NCI-H128 (cell line): ENCODE results near the gene TSR3.

Experiments
- DNase-seq: peaks from one replicate; lab custom pipeline; 2025; ENCODE audit not compliant: unreplicated experiment; lab: John Stamatoyannopoulos, UW

TSR3 gene

DNA sequence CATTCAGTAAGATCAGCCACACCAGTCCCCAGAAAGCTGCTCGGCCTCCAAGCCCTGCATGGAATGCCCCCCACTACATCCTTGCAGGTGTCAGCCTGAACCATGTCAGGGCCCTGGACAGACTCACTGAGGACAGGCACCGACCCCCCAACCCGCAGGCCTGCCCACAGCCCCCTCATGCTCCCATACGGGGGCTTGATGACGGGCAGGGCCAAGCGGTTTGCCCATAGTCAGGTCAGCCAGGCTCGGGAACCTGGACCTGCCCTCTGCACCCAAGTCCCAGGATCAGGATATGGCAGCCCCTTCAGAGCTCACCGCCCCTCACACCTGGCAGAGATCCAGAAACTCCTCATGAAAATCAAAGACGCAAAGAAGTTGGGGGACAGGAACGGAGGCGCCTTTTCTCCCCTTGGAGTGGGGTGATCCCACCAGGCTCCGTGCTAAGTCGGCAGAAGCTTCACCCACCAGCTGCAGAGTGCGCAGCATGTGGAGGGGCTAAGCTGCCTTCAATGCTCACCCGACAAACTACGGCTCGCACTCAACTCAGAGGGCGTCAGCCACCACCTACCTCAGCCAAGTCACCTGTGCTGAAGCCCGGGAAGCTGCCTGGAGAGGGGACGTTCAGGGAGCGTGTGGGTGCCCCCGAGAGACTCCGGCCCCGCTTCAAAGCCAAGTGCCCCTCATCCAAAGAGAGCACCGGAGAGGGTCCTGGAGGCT, 26.6 kb upstream of the TSR3 start:
- no peak for DNase-seq

DNA sequence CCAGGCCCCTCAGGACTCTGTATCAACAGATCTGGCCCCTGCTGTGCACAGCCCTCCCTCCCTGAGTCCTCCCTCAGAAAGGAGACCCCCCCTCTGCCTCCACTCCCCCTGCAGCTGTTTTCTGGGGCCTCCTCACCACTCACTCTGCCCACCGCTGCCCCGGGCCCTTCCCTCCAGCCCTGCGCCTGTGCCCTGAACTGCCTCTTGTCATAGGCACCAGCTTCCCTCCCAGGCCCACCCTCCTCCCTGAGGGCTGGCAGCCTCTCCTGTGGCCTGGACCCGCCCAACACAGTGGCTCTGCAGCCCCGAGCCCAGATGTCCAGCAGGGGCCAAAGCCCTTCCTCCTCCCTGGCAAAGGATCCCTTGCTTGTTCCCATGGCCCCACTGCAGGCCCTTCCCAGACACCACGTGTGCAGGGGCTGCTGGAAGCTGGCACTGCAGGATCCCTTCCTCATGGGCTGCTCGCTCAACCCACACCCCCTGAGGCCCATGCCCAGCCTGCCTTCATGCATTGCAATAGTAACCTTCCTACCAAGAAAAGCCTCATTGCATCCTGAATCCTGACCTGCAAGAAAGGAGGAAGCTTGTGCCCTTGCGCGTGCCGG, 25.8 kb upstream of the TSR3 start:
- no peak for DNase-seq

DNA sequence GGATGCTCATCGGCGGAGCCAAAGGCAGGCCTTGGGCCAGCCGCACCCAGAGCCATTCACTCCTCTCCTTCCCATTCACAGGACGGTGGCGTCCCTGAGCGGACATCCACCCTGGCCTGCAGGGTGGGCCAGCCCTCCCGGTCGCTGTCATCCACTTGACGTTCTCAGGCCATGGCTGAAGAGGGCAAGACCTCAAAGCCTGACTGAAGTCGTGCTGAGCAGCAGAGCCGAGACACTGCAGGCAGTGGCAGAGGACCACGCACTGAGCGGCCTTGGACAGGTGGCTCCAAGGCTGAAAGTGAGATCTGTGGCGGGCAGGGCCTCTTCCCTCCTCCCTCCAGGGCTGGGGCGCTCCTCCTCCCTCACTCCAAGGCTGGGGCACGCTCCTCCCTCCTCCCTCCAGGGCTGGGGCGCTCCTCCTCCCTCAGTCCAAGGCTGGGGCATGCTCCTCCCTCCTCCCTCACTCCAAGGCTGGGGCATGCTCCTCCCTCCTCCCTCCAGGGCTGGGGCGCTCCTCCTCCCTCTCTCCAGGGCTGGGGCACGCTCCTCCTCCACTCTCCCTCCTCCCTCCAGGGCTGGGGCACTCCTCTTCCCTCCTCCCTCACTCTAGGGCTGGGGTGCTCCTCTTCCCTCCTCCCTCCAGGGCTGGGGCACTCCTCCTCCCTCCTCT, 24.2 kb upstream of the TSR3 start:
- no peak for DNase-seq

DNA sequence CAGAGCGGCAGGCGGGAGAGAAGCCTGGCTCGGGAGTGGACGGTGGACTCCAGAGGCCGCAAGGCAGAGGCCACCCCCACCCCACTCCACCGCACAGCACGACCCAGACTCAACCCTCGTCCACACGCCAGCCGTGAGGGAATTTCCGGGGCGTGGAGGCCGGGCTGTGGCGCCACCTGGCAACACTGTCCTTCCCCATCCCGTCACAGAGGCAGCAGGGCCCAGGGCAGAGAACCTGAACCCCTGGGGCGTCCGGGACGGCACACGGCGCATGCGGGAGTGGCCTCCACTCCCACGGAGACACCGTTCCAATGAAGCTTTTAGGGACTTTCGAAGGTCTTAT, 23.6 kb upstream of the TSR3 start:
- DNase-seq: no peak

DNA sequence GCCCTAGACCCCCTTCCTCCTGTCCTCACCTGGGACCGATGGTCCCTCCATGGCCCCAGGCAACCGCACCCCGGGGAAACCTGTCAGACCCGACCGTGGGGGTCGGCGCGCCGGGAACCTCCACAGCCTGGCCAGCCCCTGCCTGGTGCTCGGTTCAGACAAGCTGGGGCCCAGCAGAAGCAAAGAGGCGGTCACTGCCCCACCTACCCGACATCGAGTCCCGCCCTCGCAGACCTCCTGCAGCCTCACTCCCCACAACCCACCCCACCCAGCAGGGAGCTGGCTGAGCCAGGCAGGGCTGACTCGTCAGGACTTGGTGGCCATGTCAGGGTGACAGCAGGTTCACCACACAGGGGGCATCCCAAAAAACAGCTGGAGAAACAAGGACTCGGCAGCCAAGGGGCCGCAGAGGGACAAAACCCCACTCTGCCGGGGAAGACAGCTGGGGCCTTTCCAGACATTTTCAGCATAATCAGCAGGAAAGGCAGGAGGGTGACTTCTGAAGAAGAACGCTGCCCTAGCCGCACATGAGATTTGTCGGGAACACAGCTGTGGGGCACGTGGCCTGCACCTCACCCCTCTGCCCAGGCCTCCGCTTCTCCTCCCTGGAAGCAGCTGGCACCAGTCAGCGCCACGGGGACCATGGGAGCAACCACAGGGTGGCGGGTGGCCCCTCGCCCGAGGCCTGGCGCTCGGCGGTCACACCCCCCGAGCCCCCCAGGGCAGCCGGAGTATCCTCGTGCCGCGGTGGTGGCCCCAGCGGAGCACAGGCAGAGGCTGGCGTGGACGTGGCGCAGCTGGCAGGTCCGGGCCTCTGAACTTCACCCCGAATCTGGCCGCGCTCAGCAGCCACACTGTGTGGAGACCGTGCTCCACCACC, 23.0 kb upstream of the TSR3 start:
- no peak for DNase-seq

DNA sequence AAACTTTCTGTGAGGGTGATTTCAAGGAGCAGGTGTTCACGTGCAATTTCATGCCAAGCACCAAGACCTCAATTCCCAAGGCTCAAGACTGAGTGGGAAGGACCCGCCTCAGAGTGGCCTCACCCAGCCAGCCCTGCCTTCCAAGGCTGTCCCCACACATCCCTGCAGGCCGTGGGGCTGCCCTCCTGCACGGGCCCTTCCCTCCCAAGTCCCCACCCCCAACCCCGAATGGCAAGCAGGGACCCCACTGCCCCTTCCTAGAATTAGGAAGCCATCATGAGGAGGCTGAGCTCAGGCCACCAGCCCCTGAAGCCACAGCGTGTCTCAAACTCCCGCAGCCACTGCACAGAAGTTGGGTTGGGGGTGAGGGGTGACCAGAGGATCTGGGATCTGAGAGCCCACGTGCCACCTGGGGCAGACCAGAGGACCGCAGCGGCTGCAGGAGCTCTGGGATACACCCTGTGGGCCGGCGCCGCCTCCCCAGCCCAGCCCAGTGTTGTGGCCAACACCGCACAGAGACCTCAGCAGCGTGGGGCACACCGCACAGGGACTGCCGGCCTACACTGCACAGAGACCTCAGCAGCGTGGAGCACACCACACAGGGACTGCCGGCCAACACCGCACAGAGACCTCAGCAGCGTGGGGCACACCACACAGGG, 20.7 kb upstream of the TSR3 start:
- no peak for DNase-seq

DNA sequence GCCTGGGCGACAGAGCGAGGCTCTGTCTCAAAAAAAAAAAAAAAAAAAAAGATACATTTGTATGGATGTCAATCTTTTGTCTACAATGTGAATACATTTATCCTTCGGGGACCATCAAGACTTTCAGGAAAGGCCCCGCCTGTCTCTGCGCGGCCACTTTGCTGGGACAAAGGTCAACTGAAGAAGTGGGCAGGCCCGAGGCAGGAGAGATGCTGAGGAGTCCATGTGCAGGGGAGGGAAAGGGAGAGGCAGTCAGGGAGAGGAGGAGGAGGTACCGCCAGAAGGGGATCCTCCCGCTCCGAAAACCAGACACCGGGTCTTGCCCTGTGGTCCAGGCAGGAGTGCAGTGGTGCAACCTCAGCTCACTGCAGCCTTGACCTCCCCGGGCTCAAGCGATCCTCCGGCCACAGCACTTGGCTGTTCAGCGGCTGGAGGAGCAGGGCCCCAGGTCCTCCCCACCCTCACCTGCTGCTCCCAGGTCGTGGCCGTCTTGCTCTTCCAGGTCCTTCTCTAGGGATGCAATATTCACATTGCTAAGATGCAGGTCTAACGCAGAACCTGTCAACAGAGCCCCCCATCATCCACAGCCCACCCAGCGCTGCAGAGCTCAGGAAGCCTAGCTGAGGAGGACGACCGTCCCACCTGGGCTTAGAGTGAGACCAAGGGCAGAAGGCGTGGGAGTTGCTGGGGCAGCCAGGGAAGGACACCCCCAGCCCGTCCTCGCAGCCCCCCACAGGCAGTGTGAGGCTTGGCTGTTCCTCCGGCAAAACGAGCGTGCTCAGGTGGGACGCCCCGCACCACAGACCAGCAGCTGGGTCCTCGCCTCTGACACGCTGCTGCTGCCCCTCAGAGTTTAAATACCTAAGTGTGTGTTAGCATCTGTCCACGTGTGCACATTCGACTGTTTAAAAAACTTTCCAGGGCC, 19.6 kb upstream of the TSR3 start:
- no peak for DNase-seq

DNA sequence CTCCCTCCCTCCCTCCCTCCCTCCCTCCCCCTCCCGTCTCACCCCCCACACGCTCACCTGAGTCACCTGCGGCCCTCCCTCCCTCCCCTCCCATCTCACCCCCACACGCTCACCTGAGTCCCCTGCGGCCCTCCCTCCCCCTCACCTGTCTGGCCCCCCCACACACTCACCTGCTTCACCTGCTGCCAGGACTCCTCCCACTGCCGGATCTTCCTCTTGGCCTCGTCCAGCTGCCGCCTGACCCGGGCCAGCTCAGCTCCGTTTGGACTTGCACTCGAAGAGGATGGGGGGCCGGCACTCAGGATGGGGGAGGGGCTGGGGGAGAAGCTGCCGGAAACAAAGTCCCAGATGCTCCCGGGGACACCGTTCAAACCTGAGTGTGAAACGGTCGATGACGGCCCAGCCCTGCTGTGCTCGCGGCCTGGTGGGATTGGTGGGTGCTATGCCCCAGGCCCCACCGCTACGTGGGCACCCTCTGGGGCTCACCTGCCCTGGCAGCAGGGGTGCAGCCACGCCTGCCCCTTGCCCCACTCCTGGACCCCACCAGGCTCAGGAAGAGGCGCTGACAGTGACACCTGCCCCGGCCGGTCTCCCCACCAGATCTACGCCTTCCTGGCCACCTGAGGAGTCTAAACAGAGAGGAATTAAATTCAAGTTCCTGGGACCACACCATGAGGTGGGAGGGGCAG, 16.0 kb upstream of the TSR3 start:
- no peak for DNase-seq

DNA sequence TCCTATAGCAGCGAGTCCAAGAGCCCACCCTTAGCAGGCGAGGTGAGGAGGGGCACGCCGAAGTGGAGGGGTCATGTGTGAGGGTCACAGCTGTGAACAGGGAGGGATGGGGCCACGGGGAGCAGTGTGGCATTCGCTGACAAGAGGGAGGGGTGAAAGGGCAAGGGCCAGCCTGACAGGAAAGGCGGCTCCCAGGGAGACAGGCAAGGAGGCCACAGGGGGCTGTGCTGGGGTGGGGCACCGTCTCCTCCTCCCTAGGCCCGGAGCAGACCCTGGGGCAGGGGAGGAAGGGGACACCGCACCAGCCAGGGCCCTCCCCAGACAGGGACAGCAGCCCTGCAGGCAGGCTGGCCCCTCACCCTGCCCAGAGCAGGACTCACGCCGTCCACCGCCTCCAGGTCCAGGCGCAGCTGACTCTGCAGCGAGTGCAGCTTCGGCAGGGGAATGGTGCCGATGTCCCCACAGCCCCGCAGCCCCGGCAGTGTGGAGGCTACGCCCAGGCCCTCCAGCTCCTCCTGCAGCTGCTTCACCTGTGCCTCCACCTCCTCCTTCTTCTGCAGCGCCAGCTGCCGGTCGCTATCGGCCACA, 15.1 kb upstream of the TSR3 start:
- DNase-seq: no peak

DNA sequence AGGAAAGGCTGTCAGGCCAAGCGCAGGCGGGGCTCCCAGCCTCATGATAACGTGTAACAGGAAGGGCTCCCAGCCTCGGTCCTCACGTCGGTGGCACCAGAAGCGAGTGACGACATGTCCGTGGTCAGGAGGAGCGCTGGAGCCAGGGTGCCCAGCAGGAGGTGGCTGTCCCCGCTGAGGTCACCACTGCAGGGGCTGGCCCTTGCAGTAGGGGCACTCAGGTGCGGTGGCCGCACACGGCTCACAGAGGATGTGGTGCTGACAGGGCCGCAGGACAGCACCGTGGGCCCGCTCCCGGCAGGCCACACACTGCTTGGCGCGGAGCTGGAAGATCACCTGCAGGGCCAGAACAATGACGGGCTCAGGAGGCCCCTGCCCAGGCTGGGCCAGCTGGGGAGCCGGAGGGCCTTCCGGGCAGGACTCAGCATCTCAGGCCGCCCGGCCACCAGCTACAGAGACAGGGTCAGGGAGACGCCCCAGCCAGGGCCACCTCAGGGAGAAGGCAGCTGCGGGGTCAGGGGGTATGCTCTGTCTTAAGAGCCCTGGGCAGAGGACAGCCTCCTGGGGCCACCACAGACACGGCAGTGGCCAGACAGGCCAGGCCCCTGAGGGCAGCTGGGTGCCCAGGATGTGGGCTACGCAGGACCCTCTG, 14.5 kb upstream of the TSR3 start:
- no peak for DNase-seq

DNA sequence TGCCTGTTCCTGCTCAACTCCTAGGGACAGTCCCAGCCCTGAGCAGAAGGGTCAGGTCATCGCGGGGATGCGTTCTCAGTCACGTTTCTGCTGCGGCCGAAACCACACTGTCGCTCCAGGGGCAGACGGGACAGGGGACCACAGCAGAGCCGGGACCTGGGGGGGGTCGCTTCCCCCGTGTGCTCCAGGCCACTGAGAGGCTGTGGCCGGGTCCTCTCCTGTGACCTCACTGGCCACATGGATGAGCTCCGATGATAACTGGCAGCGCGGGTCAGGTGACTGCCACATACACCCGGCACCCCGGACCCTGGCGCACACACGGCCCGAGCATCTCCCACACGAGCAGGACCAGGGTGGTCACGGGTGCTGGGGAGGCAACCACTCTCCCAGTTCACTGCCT, 12.8 kb upstream of the TSR3 start:
- DNase-seq: no peak

DNA sequence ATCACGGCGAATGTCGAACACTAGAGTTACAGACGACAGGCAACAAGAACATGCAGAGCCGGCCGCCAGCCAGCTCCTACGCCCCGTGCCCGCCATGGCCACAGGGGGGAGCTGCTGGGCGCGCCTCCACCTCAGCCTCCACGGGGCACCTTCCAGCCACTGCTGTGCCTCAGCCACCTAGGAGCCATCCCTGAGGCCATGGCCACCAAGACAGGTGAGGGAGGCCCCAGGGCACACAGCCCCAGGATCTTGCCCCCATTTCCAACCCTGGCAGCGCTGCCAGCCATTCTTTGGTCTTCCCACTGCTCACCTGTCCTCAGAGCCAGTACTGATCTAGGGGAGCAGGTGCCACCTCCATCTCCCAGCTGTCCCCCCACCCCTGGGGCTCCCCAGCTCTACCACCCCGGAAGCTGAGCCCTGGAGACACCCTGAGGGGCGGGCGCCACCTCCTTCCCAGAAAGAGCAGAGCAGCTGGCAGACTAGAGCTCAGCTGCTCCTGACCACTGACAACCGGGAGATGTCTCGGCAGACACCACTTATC, 11.9 kb upstream of the TSR3 start:
- no peak for DNase-seq

DNA sequence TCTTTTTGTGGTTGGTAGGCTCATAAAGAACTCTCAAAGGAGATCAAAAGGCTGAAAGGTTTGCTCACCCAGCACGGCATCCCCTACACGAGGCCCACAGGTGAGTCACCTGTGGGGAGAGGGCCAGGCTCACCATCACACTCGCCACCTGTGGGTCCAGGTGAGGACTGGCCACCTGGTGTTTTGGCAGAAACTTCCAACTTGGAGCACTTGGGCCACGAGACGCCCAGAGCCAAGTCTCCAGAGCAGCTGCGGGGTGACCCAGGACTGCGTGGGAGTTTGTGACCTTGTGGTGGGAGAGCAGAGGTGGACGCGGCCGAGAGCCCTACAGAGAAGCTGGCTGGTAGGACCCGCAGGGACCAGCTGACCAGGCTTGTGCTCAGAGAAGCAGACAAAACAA, 11.1 kb upstream of the TSR3 start:
- DNase-seq: no peak

DNA sequence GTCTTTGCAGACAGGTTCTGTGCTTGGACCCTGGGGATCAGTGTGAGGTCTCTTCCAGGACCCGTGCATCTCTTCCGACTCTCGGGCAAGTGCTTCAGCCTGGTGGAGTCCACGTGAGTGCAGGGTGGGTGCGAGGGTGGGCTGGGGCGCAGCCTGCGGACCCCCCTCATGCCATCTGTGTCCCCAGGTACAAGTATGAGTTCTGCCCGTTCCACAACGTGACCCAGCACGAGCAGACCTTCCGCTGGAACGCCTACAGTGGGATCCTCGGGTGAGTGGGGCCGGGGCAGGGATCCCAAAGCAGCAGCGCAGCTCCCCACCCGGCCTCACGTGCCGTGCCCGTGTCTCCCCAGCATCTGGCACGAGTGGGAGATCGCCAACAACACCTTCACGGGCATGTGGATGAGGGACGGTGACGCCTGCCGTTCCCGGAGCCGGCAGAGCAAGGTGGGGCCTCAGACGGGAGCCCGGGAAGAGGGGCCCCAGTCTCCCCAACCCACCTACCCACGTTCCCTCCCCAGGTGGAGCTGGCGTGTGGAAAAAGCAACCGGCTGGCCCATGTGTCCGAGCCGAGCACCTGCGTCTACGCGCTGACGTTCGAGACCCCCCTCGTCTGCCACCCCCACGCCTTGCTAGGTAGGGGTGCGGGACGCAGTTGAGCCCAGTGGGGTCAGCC, 10.1 kb upstream of the TSR3 start:
- no peak for DNase-seq

DNA sequence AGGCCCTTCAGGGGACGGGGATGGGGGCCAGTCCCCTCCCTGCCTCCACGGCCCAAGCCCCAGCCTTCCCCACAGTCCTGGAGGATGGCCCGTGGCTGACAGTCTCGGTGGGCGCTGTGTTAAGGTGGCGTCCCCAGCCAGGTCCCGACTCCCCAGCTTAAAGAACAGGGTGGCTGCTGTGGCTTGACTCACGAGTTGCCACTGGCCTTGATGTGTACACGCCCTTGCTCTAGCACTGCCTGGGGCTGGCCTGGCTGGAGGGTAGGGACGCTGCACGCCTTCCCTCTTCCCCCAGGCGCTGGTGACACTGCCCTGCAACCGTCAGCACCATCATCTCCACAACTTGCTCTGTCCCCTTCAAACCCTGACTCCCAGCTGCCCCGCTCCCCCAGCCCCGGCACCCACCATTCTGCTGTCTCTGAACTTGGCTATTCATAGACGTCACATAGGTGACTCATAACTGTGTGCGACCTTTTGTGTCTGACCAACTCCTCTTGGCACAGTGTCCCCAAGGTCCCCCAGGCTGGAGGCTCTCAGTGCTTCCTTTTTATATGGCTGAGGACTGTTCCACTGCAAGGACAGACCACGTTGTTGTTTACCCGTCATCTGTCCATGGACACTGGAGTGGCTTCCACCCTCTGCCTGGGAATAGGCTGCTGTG, 6.4 kb upstream of the TSR3 start:
- no peak for DNase-seq

DNA sequence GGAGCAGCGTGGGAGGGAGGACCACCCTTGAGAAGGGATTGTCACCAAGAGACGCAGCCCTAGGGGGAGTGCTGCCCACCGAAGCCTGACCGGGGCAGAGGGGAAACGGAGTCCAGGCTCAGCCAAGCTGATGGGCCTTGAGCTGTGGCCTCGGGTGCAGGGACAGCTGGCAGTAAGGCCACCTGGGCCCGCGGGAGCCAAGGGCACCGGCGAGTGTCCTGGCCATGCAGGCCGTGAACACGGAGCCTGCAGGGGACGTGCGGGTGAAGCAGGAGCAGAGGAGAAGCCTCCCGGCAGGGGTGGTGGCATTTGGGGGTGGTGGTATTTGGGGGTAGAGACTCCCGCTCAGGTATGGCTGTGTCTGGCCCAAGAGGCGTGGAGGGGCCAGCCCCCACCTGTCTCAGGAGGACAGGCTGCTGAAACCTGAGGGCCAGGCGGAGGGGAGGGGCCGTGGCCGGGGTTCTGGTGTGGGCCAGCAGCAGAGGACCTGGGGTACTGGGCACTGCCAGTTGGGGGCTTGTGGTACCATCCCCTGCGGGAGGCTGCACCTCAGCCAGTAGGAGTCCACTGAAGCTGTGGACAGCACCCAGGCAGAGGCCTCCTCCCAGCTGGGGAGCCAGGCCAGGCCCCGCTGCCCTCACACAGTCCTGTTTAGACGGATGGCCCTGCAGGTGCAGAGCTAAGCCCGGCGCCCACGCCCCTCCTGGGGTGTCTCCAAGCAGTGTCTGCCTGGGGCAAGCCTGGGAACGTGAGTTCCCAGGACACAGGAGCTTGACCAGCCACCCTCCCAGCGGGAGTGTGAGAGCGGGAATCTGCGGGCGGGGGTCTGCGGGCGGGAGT, 4.6 kb upstream of the TSR3 start:
- DNase-seq: no peak
